MM.1S (cell line): Measurements from ENCODE around the gene RECQL5.

Experiments used
- EZH2 ChIP-seq: fragments of 300-600 bp; sonication (generic); optimal IDR thresholded peaks from 2 replicates; pipeline ENCODE3; 2017; ENCODE audit warnings: low read depth, mild to moderate bottlenecking, antibody characterized with exemption, low read length, mixed read lengths
- TF ChIP-seq, protein P1 (sequence below): fragments of 300-600 bp; sonication (generic); IDR thresholded peaks from 2 replicates; pipeline ENCODE4 v1.5.1; 2016; ENCODE audit warnings: antibody characterized with exemption, low read length, mixed read lengths

DNA sequence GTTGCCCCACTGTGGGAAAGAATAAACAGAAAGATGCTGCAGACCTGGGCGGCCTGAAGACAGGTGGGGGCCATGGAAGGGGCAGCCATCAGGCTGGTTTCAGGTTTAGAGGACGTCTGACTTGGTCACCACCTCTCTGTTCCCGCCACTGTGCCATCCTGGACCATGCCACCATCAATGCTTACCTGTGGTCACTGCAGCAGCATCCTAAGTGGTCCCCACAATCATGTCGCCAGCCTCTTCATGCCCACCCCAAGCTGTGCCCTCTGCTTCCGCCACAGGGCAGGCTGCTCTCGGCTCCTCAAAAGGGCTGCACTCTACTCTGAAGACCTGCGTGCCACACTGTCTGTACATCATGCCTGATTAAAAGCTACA lies 23.3 kb downstream of the RECQL5 start:
- TF ChIP-seq, protein P1, sequence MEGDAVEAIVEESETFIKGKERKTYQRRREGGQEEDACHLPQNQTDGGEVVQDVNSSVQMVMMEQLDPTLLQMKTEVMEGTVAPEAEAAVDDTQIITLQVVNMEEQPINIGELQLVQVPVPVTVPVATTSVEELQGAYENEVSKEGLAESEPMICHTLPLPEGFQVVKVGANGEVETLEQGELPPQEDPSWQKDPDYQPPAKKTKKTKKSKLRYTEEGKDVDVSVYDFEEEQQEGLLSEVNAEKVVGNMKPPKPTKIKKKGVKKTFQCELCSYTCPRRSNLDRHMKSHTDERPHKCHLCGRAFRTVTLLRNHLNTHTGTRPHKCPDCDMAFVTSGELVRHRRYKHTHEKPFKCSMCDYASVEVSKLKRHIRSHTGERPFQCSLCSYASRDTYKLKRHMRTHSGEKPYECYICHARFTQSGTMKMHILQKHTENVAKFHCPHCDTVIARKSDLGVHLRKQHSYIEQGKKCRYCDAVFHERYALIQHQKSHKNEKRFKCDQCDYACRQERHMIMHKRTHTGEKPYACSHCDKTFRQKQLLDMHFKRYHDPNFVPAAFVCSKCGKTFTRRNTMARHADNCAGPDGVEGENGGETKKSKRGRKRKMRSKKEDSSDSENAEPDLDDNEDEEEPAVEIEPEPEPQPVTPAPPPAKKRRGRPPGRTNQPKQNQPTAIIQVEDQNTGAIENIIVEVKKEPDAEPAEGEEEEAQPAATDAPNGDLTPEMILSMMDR, result no peak
- TF ChIP-seq EZH2, result no peak
